HEK293 (cell line): ENCODE data around the gene MTX1.

Experiments
- CTCF ChIA-PET: fragments of 350-600 bp; formaldehyde crosslinking; extraction: SDS; loops from one replicate; lab custom pipeline; 2021; ENCODE audit warnings: antibody characterized with exemption; lab: Yijun Ruan, JAX
- POLR2A ChIA-PET: fragments of 300-600 bp; formaldehyde crosslinking; extraction: SDS; loops from one replicate; lab custom pipeline; 2020; ENCODE audit warnings: antibody characterized with exemption, inconsistent platforms; lab: Yijun Ruan, JAX
- H3K27ac ChIP-seq: fragments of 200-500 bp; sonication (Bioruptor generic); 2 replicates; pipeline ENCODE4 v1.5.1; 2014; ENCODE audit warnings: low read depth, low read length, control low read depth, inconsistent platforms; ENCODE audit errors: extremely low read depth
- H3K36me3 ChIP-seq, 2 experiments: fragments of 200-500 bp in 1 of 2; sonication (Bioruptor generic) in 1 of 2; 1 replicate in 1 of 2; 2 replicates in 1 of 2; pipeline ENCODE4 v1.5.1; 2014 to 2017; ENCODE audit warnings: inconsistent platforms in 2 of 2, low read length in 2 of 2; ENCODE audit not compliant: control insufficient read depth in 2 of 2, insufficient read depth in 1 of 2
- H3K4me1 ChIP-seq: fragments of 200-500 bp; sonication (Bioruptor generic); 2 replicates; pipeline ENCODE4 v1.5.1; 2014; ENCODE audit warnings: mild to moderate bottlenecking, low read length, inconsistent platforms; ENCODE audit not compliant: control insufficient read depth, insufficient read depth
- H3K4me3 ChIP-seq: 2 replicates; pipeline ENCODE4 v1.5.1; 2011; ENCODE audit warnings: low read depth, mild to moderate bottlenecking, control low read depth, low read length, moderate library complexity
- H3K9me3 ChIP-seq: fragments of 200-500 bp; sonication (Bioruptor generic); 2 replicates; pipeline ENCODE4 v1.5.1; 2014; ENCODE audit warnings: low read depth, low read length, inconsistent platforms; ENCODE audit not compliant: control insufficient read depth, insufficient read depth
- GLI4 ChIP-seq: fragments of 450-650 bp; formaldehyde crosslinking; IDR thresholded peaks from 2 replicates; pipeline ENCODE4 v1.5.1; 2016; ENCODE audit warnings: missing biosample characterization, missing genetic modification characterization
- HOXD13 ChIP-seq: sonication (generic); formaldehyde crosslinking; IDR thresholded peaks from 2 replicates; pipeline ENCODE4 v1.8.0; 2022; ENCODE audit warnings: missing genetic modification reagents, borderline replicate concordance
- IKZF3 ChIP-seq: fragments of 450-650 bp; IDR thresholded peaks from 2 replicates; pipeline ENCODE4 v1.5.0; 2018; ENCODE audit warnings: missing biosample characterization, mild to moderate bottlenecking, missing genetic modification characterization, moderate library complexity
- KLF7 ChIP-seq: fragments of 450-650 bp; formaldehyde crosslinking; IDR thresholded peaks from 2 replicates; pipeline ENCODE4 v1.5.1; 2016; ENCODE audit warnings: missing biosample characterization, missing genetic modification characterization, borderline replicate concordance
- KLF9 ChIP-seq: fragments of 450-650 bp; formaldehyde crosslinking; IDR thresholded peaks from 2 replicates; pipeline ENCODE4 v1.5.1; 2016; ENCODE audit warnings: missing biosample characterization, missing genetic modification characterization, low read depth
- PRDM2 ChIP-seq: fragments of 450-650 bp; formaldehyde crosslinking; IDR thresholded peaks from 2 replicates; pipeline ENCODE4 v1.5.1; 2016; ENCODE audit warnings: missing biosample characterization, missing genetic modification characterization, borderline replicate concordance
- SCRT2 ChIP-seq: fragments of 450-650 bp; formaldehyde crosslinking; IDR thresholded peaks from 2 replicates; pipeline ENCODE4 v1.5.1; 2016; ENCODE audit warnings: missing biosample characterization, missing genetic modification characterization
- TSHZ1 ChIP-seq: fragments of 450-650 bp; formaldehyde crosslinking; IDR thresholded peaks from 2 replicates; pipeline ENCODE4 v1.5.1; 2016; ENCODE audit warnings: missing biosample characterization, missing genetic modification characterization, borderline replicate concordance
- ZFHX2 ChIP-seq: fragments of 450-650 bp; formaldehyde crosslinking; conservative IDR thresholded peaks from 2 replicates; pipeline ENCODE4 v1.5.1; 2016; ENCODE audit warnings: missing biosample characterization, missing genetic modification characterization
- ZNF157 ChIP-seq: fragments of 450-650 bp; formaldehyde crosslinking; IDR thresholded peaks from 2 replicates; pipeline ENCODE4 v1.5.1; 2016; ENCODE audit warnings: missing biosample characterization, missing genetic modification characterization
- ZNF184 ChIP-seq: fragments of 450-650 bp; IDR thresholded peaks from 2 replicates; pipeline ENCODE4 v1.5.1; 2018; ENCODE audit warnings: missing biosample characterization, mild to moderate bottlenecking, missing genetic modification characterization
- ZNF426 ChIP-seq: fragments of 450-650 bp; formaldehyde crosslinking; IDR thresholded peaks from 2 replicates; pipeline ENCODE4 v1.5.1; 2017; ENCODE audit warnings: missing biosample characterization, missing genetic modification characterization, mild to moderate bottlenecking, inconsistent platforms, moderate library complexity
- ZNF501 ChIP-seq: fragments of 450-650 bp; formaldehyde crosslinking; IDR thresholded peaks from 2 replicates; pipeline ENCODE4 v1.5.1; 2016; ENCODE audit warnings: missing biosample characterization, missing genetic modification characterization
- ZNF548 ChIP-seq: fragments of 450-650 bp; formaldehyde crosslinking; IDR thresholded peaks from 2 replicates; pipeline ENCODE4 v1.5.1; 2016; ENCODE audit warnings: missing biosample characterization, missing genetic modification characterization
- ZNF639 ChIP-seq: fragments of 450-650 bp; formaldehyde crosslinking; IDR thresholded peaks from 2 replicates; pipeline ENCODE4 v1.5.1; 2016; ENCODE audit warnings: missing biosample characterization, missing genetic modification characterization
- ZNF776 ChIP-seq: fragments of 450-650 bp; formaldehyde crosslinking; IDR thresholded peaks from 2 replicates; pipeline ENCODE4 v1.5.0; 2017; ENCODE audit warnings: missing biosample characterization, missing genetic modification characterization, borderline replicate concordance
- ZNF785 ChIP-seq: fragments of 450-650 bp; formaldehyde crosslinking; IDR thresholded peaks from 2 replicates; pipeline ENCODE4 v1.5.1; 2016; ENCODE audit warnings: missing biosample characterization, missing genetic modification characterization
- ZNF791 ChIP-seq: fragments of 450-650 bp; formaldehyde crosslinking; IDR thresholded peaks from 2 replicates; pipeline ENCODE4 v1.5.1; 2016; ENCODE audit warnings: missing biosample characterization, missing genetic modification characterization
- TF ChIP-seq, protein P1 (sequence below): fragments of 450-650 bp; formaldehyde crosslinking; IDR thresholded peaks from 2 replicates; pipeline ENCODE4 v1.5.1; 2016; ENCODE audit warnings: missing biosample characterization, missing genetic modification characterization

The MTX1 gene

GRCh38 chr1:155199792-155200191, 8.7 kb upstream of the MTX1 start:
- Histone ChIP-seq H3K4me3 (no peak overlapping the region), H3K9me3 (no peaks in the 10 kb centered on the region), H3K4me1 (no peaks in the 10 kb centered on the region), H3K27ac (no peak overlapping the region), H3K36me3 (peaks cover 0 to 52% of the 10 kb centered on the region in 2 experiments; a peak in 1 of 3 replicates)
- TF ChIP-seq ZNF791 (tag by site-specific recombination) (no peak), ZNF501 (tag by site-specific recombination) (no peak), IKZF3 (tag by site-specific recombination) (no peak), ZFHX2 (tag by site-specific recombination) (no peak), GLI4 (tag by site-specific recombination) (no peak), ZNF639 (no peak), HOXD13 (no peak), ZNF157 (tag by site-specific recombination) (no peak), ZNF426 (tag by site-specific recombination) (no peak), KLF9 (tag by site-specific recombination) (no peak), ZNF548 (tag by site-specific recombination) (no peak), PRDM2 (tag by site-specific recombination) (no peak), SCRT2 (tag by site-specific recombination) (no peak), ZNF184 (tag by site-specific recombination) (no peak), TSHZ1 (tag by site-specific recombination) (no peak), ZNF776 (no peak), KLF7 (tag by site-specific recombination) (no peak), ZNF785 (no peak)
- TF ChIP-seq, protein P1, sequence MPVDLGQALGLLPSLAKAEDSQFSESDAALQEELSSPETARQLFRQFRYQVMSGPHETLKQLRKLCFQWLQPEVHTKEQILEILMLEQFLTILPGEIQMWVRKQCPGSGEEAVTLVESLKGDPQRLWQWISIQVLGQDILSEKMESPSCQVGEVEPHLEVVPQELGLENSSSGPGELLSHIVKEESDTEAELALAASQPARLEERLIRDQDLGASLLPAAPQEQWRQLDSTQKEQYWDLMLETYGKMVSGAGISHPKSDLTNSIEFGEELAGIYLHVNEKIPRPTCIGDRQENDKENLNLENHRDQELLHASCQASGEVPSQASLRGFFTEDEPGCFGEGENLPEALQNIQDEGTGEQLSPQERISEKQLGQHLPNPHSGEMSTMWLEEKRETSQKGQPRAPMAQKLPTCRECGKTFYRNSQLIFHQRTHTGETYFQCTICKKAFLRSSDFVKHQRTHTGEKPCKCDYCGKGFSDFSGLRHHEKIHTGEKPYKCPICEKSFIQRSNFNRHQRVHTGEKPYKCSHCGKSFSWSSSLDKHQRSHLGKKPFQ: no peak
- CTCF ChIA-PET: interaction anchor here (0.7 kb wide), 1 partner anchor 30 kb away, joined by 3 read pairs; no protein-coding TSS in a partner anchor
- POLR2A ChIA-PET: no interaction called here
